GM23338 (cell line): ENCODE measurements around the gene PDSS2.

Source experiments
- CREB1 ChIP-seq: fragments of 250-450 bp; sonication (Bioruptor Pico); IDR thresholded peaks from 2 replicates; pipeline ENCODE4 v1.5.0; 2020; ENCODE audit warnings: low read depth, mild to moderate bottlenecking, moderate library complexity
- EZH2 ChIP-seq: fragments of 200-600 bp; sonication (generic); IDR thresholded peaks from one replicate; pipeline ENCODE4 v1.8.0; 2017; ENCODE audit warnings: antibody characterized with exemption, mild to moderate bottlenecking, low read depth; ENCODE audit not compliant: unreplicated experiment
- EZH2phosphoT487 ChIP-seq: fragments of 200-600 bp; sonication (generic); IDR thresholded peaks from one replicate; pipeline ENCODE4 v1.8.1; 2018; ENCODE audit warnings: antibody characterized with exemption; ENCODE audit not compliant: unreplicated experiment
- JUNB ChIP-seq: IDR thresholded peaks from one replicate; pipeline ENCODE4 v1.6.1; 2016; ENCODE audit warnings: antibody characterized with exemption; ENCODE audit not compliant: unreplicated experiment
- NANOG ChIP-seq: IDR thresholded peaks from 2 replicates; pipeline ENCODE4 v1.6.1; 2016; ENCODE audit warnings: antibody characterized with exemption, borderline replicate concordance
- POLR2AphosphoS5 ChIP-seq: IDR thresholded peaks from 2 replicates; pipeline ENCODE4 v1.6.1; 2016; ENCODE audit warnings: antibody characterized with exemption, low read depth
- REST ChIP-seq: IDR thresholded peaks from one replicate; pipeline ENCODE4 v1.6.1; 2018; ENCODE audit warnings: antibody characterized with exemption; ENCODE audit not compliant: unreplicated experiment
- STAT1 ChIP-seq: IDR thresholded peaks from one replicate; pipeline ENCODE4 v1.6.1; 2016; ENCODE audit warnings: antibody characterized with exemption; ENCODE audit not compliant: unreplicated experiment
- ZNF114 ChIP-seq: fragments of 250-450 bp; sonication (Bioruptor Pico); IDR thresholded peaks from 2 replicates; pipeline ENCODE4 v1.5.0; 2020; ENCODE audit warnings: mild to moderate bottlenecking, moderate library complexity
- ZNF331 ChIP-seq: fragments of 250-450 bp; sonication (Bioruptor Pico); IDR thresholded peaks from 2 replicates; pipeline ENCODE4 v1.5.0; 2020; ENCODE audit warnings: low read depth, mild to moderate bottlenecking, moderate library complexity
- ZNF462 ChIP-seq: fragments of 250-450 bp; sonication (Bioruptor Pico); IDR thresholded peaks from 2 replicates; pipeline ENCODE4 v1.5.0; 2020; ENCODE audit warnings: mild to moderate bottlenecking, moderate library complexity
- TF ChIP-seq, protein P1 (sequence below), 2 experiments: fragments of 200-600 bp in 1 of 2; sonication (generic) in 1 of 2; conservative IDR thresholded peaks; 2 replicates each; pipeline versions ENCODE4 v1.5.1 to v1.6.1; 2016 to 2017; ENCODE audit warnings: antibody characterized with exemption in 2 of 2, low read depth in 2 of 2, mild to moderate bottlenecking in 2 of 2, moderate library complexity in 1 of 2
- TF ChIP-seq, protein P2 (sequence below): IDR thresholded peaks from 2 replicates; pipeline ENCODE4 v1.6.1; 2016; ENCODE audit warnings: antibody characterized with exemption

DNA sequence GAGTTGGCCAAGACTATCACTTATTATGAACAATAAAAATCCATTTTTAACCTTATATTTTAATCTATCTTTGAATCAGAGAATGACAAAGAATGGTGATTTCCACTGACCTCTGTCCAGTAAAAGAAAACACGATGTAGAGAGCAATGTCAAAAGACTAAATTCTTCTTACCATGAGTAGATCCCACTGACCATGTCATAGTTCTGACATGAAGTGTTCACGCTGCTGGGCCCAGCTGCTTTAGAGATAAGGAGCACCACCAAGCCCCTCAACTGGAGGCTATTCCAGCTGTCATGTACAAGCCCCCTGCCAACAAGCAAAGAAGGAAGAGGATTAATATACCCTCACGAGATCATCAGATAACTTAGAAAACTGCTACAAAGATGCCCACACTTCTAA is 125.3 kb downstream of the PDSS2 start:
- TF ChIP-seq, protein P1, sequence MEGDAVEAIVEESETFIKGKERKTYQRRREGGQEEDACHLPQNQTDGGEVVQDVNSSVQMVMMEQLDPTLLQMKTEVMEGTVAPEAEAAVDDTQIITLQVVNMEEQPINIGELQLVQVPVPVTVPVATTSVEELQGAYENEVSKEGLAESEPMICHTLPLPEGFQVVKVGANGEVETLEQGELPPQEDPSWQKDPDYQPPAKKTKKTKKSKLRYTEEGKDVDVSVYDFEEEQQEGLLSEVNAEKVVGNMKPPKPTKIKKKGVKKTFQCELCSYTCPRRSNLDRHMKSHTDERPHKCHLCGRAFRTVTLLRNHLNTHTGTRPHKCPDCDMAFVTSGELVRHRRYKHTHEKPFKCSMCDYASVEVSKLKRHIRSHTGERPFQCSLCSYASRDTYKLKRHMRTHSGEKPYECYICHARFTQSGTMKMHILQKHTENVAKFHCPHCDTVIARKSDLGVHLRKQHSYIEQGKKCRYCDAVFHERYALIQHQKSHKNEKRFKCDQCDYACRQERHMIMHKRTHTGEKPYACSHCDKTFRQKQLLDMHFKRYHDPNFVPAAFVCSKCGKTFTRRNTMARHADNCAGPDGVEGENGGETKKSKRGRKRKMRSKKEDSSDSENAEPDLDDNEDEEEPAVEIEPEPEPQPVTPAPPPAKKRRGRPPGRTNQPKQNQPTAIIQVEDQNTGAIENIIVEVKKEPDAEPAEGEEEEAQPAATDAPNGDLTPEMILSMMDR (conservative IDR thresholded peaks at IDR 0.05; ENCODE audit: low read depth in 2 of 2), result no peak
- TF ChIP-seq EZH2phosphoT487, result no peak
- no peak for TF ChIP-seq EZH2
- no peak for TF ChIP-seq POLR2AphosphoS5
- TF ChIP-seq REST, result no peak
- TF ChIP-seq STAT1, result no peak
- no peak for TF ChIP-seq CREB1 (CRISPR knock-in tag)
- no peak for TF ChIP-seq ZNF331 (CRISPR knock-in tag)
- no peak for TF ChIP-seq NANOG
- TF ChIP-seq ZNF114 (CRISPR knock-in tag), result no peak
- TF ChIP-seq, protein P2, sequence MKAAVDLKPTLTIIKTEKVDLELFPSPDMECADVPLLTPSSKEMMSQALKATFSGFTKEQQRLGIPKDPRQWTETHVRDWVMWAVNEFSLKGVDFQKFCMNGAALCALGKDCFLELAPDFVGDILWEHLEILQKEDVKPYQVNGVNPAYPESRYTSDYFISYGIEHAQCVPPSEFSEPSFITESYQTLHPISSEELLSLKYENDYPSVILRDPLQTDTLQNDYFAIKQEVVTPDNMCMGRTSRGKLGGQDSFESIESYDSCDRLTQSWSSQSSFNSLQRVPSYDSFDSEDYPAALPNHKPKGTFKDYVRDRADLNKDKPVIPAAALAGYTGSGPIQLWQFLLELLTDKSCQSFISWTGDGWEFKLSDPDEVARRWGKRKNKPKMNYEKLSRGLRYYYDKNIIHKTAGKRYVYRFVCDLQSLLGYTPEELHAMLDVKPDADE, result no peak
- no peak for TF ChIP-seq JUNB
- no peak for TF ChIP-seq ZNF462
